ENCODE data around the gene LGR5. TPM values are rescaled to one million over a fixed set of nuclear protein-coding genes. Genes with fewer than 3 reads are reported as not detected.

LGR5 gene
- total and polyA plus RNA-seq, 2 of the 8 experiments (the other 6 are each of a cell fraction or from before 2014, with no cell fraction given) = 0.08 to 0.19 TPM

- DNase-seq (ENCODE audit: low read depth in 1 of 2, low spot score in 2 of 2) (no peak), FAIRE-seq (no peak)
- H2BK5ac ChIP-seq (ENCODE audit: low read depth, low read length) = no peak overlapping the region
- no peaks in the 10 kb centered on the region for H3K79me2 ChIP-seq (ENCODE audit: control insufficient read depth in 1 of 2, insufficient read depth in 2 of 2, low read length in 2 of 2)
- no peak overlapping the region for H4K91ac ChIP-seq (replicated peaks; ENCODE audit: insufficient read length, low read length)
- no peaks in the 10 kb centered on the region for H3K79me1 ChIP-seq (ENCODE audit: low read depth, low read length)
- no peak overlapping the region for H3K18ac ChIP-seq (ENCODE audit: extremely low read depth, low read length)
- H3K4me3 ChIP-seq (ENCODE audit: extremely low read depth in 1 of 4, insufficient read depth in 2 of 4, low read depth in 3 of 4, low read length in 4 of 4) = no peak overlapping the region
- H3K4ac ChIP-seq (replicated peaks; ENCODE audit: insufficient read length, low read depth, low read length) = no peak overlapping the region
- no peaks in the 10 kb centered on the region for H3K27me3 ChIP-seq (replicated peaks in 1 of 4; ENCODE audit: control insufficient read depth in 3 of 4, extremely low read depth in 1 of 4, insufficient read depth in 3 of 4, low read length in 3 of 4)
- ChIA-PET POLR2A (ENCODE audit: partially characterized antibody) (no interaction called here), CTCF (ENCODE audit: partially characterized antibody) (no interaction called here)
- WGBS, 2 experiments (ENCODE audit: extremely low coverage in 1 of 2, insufficient coverage in 1 of 2, insufficient read length in 1 of 2, insufficient replicate concordance in 2 of 2, low coverage in 1 of 2, low lambda C conversion rate in 2 of 2, missing lambda C conversion rate in 1 of 2) = 93% methylated on average over 2 of the region's 2 CpGs; no CpG with 5 or more reads in 1 of the 2 experiments
- H4K5ac ChIP-seq (ENCODE audit: insufficient read length, low read depth, low read length) = no peak overlapping the region
- no peak overlapping the region for H3K14ac ChIP-seq (ENCODE audit: insufficient read length)
- no peaks in the 10 kb centered on the region for H3K9me3 ChIP-seq (ENCODE audit: insufficient read depth in 2 of 2, low read depth in 1 of 2, low read length in 1 of 2)
- TF ChIP-seq CREB1 (IDR thresholded peaks at IDR 0.05) (no peak), TAF7 (optimal IDR thresholded peaks at IDR 0.05; ENCODE audit: borderline replicate concordance, low read depth, low read length) (no peak), EP300 (IDR thresholded peaks at IDR 0.05; ENCODE audit: borderline replicate concordance in 1 of 2, low read depth in 2 of 2, low read length in 2 of 2) (no peak), PHF8 (conservative IDR thresholded peaks at IDR 0.05; ENCODE audit: low read depth, low read length) (no peak), FOSL1 (IDR thresholded peaks at IDR 0.05; ENCODE audit: insufficient read depth, low read depth, low read length) (no peak), CEBPB (IDR thresholded peaks at IDR 0.05; ENCODE audit: low read depth, low read length) (no peak), MAFK (IDR thresholded peaks at IDR 0.05; ENCODE audit: low read depth, low read length) (no peak), BRCA1 (IDR thresholded peaks at IDR 0.05; ENCODE audit: low read depth, low read length) (no peak), RNF2 (IDR thresholded peaks at IDR 0.05; ENCODE audit: borderline replicate concordance, low read depth, low read length, missing control alignments, poor library complexity, severe bottlenecking) (no peak), USF2 (IDR thresholded peaks at IDR 0.05; ENCODE audit: low read length) (no peak), KDM5A (IDR thresholded peaks at IDR 0.05; ENCODE audit: low read length) (no peak), BACH1 (IDR thresholded peaks at IDR 0.05; ENCODE audit: low read length) (no peak), RXRA (IDR thresholded peaks at IDR 0.05; ENCODE audit: insufficient read depth, low read depth, low read length) (no peak), NRF1 (IDR thresholded peaks at IDR 0.05; ENCODE audit: low read depth, low read length) (no peak)
- H4K8ac ChIP-seq (ENCODE audit: extremely low read depth, insufficient read depth, low read length) = no peak overlapping the region
- H2BK20ac ChIP-seq (ENCODE audit: low read length) = no peak overlapping the region
- no peak overlapping the region for H3K9ac ChIP-seq (replicated peaks in 1 of 4; ENCODE audit: extremely low read depth in 1 of 4, low read depth in 3 of 4, low read length in 3 of 4)
- no peak overlapping the region for H3K56ac ChIP-seq (replicated peaks; ENCODE audit: insufficient read length, low read depth, low read length)
- H3K27ac ChIP-seq (ENCODE audit: low read depth, low read length) = no peak overlapping the region
- H3K4me1 ChIP-seq (replicated peaks in 1 of 4; ENCODE audit: control insufficient read depth in 3 of 4, insufficient read depth in 4 of 4, low read length in 3 of 4) = no peaks in the 10 kb centered on the region
- H2BK15ac ChIP-seq (ENCODE audit: low read length) = no peak overlapping the region
- no peak overlapping the region for H2AK5ac ChIP-seq (ENCODE audit: low read depth, low read length)
- no peaks in the 10 kb centered on the region for H3K36me3 ChIP-seq (ENCODE audit: control insufficient read depth in 2 of 4, insufficient read depth in 4 of 4, low read length in 3 of 4)
- H2AFZ ChIP-seq (ENCODE audit: low read length) = no peak overlapping the region
- no peaks in the 10 kb centered on the region for H3K23me2 ChIP-seq (ENCODE audit: low read depth, low read length)
- H3K23ac ChIP-seq (ENCODE audit: insufficient read length) = no peak overlapping the region
- H2BK120ac ChIP-seq (replicated peaks; ENCODE audit: low read depth, low read length) = no peak overlapping the region
- no peaks in the 10 kb centered on the region for H4K20me1 ChIP-seq (replicated peaks in 1 of 2; ENCODE audit: control insufficient read depth in 1 of 2, insufficient read depth in 2 of 2, low read length in 2 of 2)
- H3K4me2 ChIP-seq (ENCODE audit: insufficient read depth in 1 of 2, low read depth in 2 of 2, low read length in 2 of 2) = no peak overlapping the region
- H2BK12ac ChIP-seq (ENCODE audit: low read depth, low read length) = no peak overlapping the region
Measured at GRCh38 chr12:71477609-71478008, 38.0 kb downstream of the LGR5 start.
